Small intestine (tissue), 16 donors: ENCODE data around the gene PARP14. TPM values are rescaled to one million over a fixed set of nuclear protein-coding genes. Genes with fewer than 3 reads are reported as not detected.
A peak's percentile ranks its signal among the peaks of the same experiment; 100 is the strongest.
"Not testable (repeated sequence)": the region's sequence is repeated elsewhere in the genome, so short reads cannot be mapped to it uniquely, and the experiment has no call there.

ENCODE experiments used
- DNase-seq, 2 donors: peaks; one replicate each; pipeline versions ENCODE4 v3.0.0 to v3.0.0-alpha.2; 2013
- FAIRE-seq: peaks from 2 replicates; lab custom pipeline; 2012; peaks lifted over from hg19 to GRCh38; lab: Jason Lieb, UNC
- H3K27ac ChIP-seq, 3 donors: one replicate each; pipeline ENCODE4 v1.5.1; 2013; ENCODE audit warnings: low read length in 2 of 3, mild to moderate bottlenecking in 2 of 3, control low read depth in 1 of 3, inconsistent platforms in 1 of 3, low read depth in 1 of 3, moderate library complexity in 1 of 3
- H3K27me3 ChIP-seq, 3 donors: one replicate each; pipeline ENCODE4 v1.6.1; 2013; ENCODE audit warnings: low read length in 3 of 3, inconsistent platforms in 1 of 3; ENCODE audit not compliant: control insufficient read depth in 3 of 3, insufficient read depth in 3 of 3
- H3K36me3 ChIP-seq, 3 donors: one replicate each; pipeline ENCODE4 v1.6.1; 2013; ENCODE audit warnings: low read length in 3 of 3, inconsistent platforms in 1 of 3, low read depth in 1 of 3, mild to moderate bottlenecking in 1 of 3, moderate library complexity in 1 of 3; ENCODE audit not compliant: control insufficient read depth in 3 of 3, insufficient read depth in 2 of 3
- H3K4me1 ChIP-seq, 3 donors: one replicate each; pipeline ENCODE4 v1.6.1; 2013; ENCODE audit warnings: low read length in 2 of 3, inconsistent platforms in 1 of 3, low read depth in 1 of 3, mild to moderate bottlenecking in 1 of 3, moderate library complexity in 1 of 3; ENCODE audit not compliant: control insufficient read depth in 3 of 3, insufficient read depth in 2 of 3
- H3K4me3 ChIP-seq, 3 donors: one replicate each; pipeline ENCODE4 v1.5.1; 2013; ENCODE audit warnings: low read length in 3 of 3, control low read depth in 1 of 3, inconsistent platforms in 1 of 3, low read depth in 1 of 3, mild to moderate bottlenecking in 1 of 3, moderate library complexity in 1 of 3
- H3K9me3 ChIP-seq, 2 donors: one replicate each; pipeline ENCODE4 v1.6.1; 2013; ENCODE audit warnings: low read depth in 1 of 2, low read length in 1 of 2; ENCODE audit not compliant: control insufficient read depth in 2 of 2, insufficient read depth in 1 of 2
- WGBS, 3 donors: extraction: QIAGEN DNeasy Blood & Tissue Kit; methylation state at CpG; one replicate each; pipeline ENCODE4 v1.1.7; 2013; 5-methylcytosine and 5-hydroxymethylcytosine counted together
- long read RNA-seq, 10 donors: transcript quantifications; one replicate each; lab custom pipeline, GENCODE V29; 2026
- polyA plus RNA-seq, 4 donors: library from polyadenylated mRNA; stranded (reverse) in 3 of 4; unstranded in 1 of 4; fragments of 200-250 nt in 3 of 4; fragments of 120-200 nt in 1 of 4; gene quantifications; one replicate each; pipeline versions ENCODE4 v1.2.1 to v1.2.3, GENCODE V29; 2013
- donor health status: healthy with polysubstance abuse.
- donor health status: control.
- donor health status: control.
- donor health status: Bipolar disorder and iron deficiency.
- donor health status: healthy.

Gene PARP14
- 10 to 100 TPM; 15.9 to 27.3 (median 17.5) TPM for polyA plus RNA-seq
- long read RNA-seq, donor 1 = 0 reads
- long read RNA-seq, donor 2 = 0 reads
- long read RNA-seq, donor 3, full-length matches to known transcripts = 1 of 12 reads
- long read RNA-seq, donor 3, partial matches to known transcripts = 11 of 12 reads
- long read RNA-seq, donor 3, other reads (novel, unspliced or antisense) = 0 of 12 reads
- long read RNA-seq, donor 4 = 0 reads
- long read RNA-seq, donor 5 = 0 reads
- long read RNA-seq, donor 6 = 0 reads
- long read RNA-seq, donor 7 = 0 reads
- long read RNA-seq, donor 8 = 0 reads
- long read RNA-seq, donor 9 = 0 reads
- long read RNA-seq, donor 10 = 0 reads

- Histone ChIP-seq H3K4me3 (peak within 1 kb of the TSS; percentile 67 to 100 (median 98)), H3K27ac (peak within 1 kb of the TSS; percentile 93 to 99 (median 98)), H3K9me3 (no peaks in the 10 kb centered on the region), H3K4me1 (peaks cover 6 to 13% (median 8%) of the 10 kb centered on the region in 3 donors), H3K36me3 (peaks cover 0 to 3% (median 2%) of the 10 kb centered on the region in 3 donors), H3K27me3 (no peaks in the 10 kb centered on the region)
- FAIRE-seq (no peak), DNase-seq (peak; percentile 88 to 94)
- 0 to 1% (median 0%) methylated on average over 51 to 63 of the region's 63 CpGs for WGBS, 3 donors
These were observed at the start of gene PARP14 for GRCh38 chr3:122680475-122681283. Gene PARP14, plus strand, starts transcription at chr3:122680839. Its CDS starts 45 bp downstream, at chr3:122680884.

GRCh38 chr3:122635789-122636188 lies 44.9 kb upstream of the PARP14 start:
- Histone ChIP-seq H3K4me1 (no peaks in the 10 kb centered on the region), H3K9me3 (no peaks in the 10 kb centered on the region), H3K4me3 (no peak overlapping the region), H3K27ac (no peak overlapping the region), H3K36me3 (no peaks in the 10 kb centered on the region), H3K27me3 (no peaks in the 10 kb centered on the region)
- 77 to 85% (median 81%) methylated on average over 5 of the region's 5 CpGs for WGBS, 3 donors
- FAIRE-seq (no peak), DNase-seq (no peak)

GRCh38 chr3:122636697-122637096 lies 43.9 kb upstream of the PARP14 start:
- no peak for DNase-seq
- no peak for FAIRE-seq
- H3K27me3 ChIP-seq = no peaks in the 10 kb centered on the region
- no peak overlapping the region for H3K4me3 ChIP-seq
- H3K27ac ChIP-seq = no peak overlapping the region
- no peaks in the 10 kb centered on the region for H3K36me3 ChIP-seq
- WGBS, 3 donors = 44 to 64% (median 46%) methylated on average over 3 of the region's 3 CpGs
- no peaks in the 10 kb centered on the region for H3K9me3 ChIP-seq
- H3K4me1 ChIP-seq = no peaks in the 10 kb centered on the region

GRCh38 chr3:122640437-122640999 lies 40.1 kb upstream of the PARP14 start:
- FAIRE-seq (no peak), DNase-seq (no peak)
- Histone ChIP-seq H3K36me3 (no peaks in the 10 kb centered on the region), H3K9me3 (no peaks in the 10 kb centered on the region), H3K4me1 (no peaks in the 10 kb centered on the region), H3K27me3 (no peaks in the 10 kb centered on the region), H3K4me3 (no peak overlapping the region), H3K27ac (no peak overlapping the region)

GRCh38 chr3:122642935-122643334 lies 37.7 kb upstream of the PARP14 start:
- Histone ChIP-seq H3K4me3 (no peak overlapping the region), H3K9me3 (no peaks in the 10 kb centered on the region), H3K27me3 (peaks cover 0 to 3% (median 0%) of the 10 kb centered on the region in 3 donors), H3K27ac (no peak overlapping the region), H3K36me3 (no peaks in the 10 kb centered on the region), H3K4me1 (no peaks in the 10 kb centered on the region)
- DNase-seq (no peak), FAIRE-seq (no peak)
- 69 to 89% (median 88%) methylated on average over 2 of the region's 2 CpGs for WGBS, 3 donors

GRCh38 chr3:122646146-122646988 lies 34.3 kb upstream of the PARP14 start:
- Histone ChIP-seq H3K4me1 (no peaks in the 10 kb centered on the region), H3K36me3 (no peaks in the 10 kb centered on the region), H3K9me3 (no peaks in the 10 kb centered on the region), H3K27ac (peak overlapping the region in 1 of 3 donors; percentile 45), H3K27me3 (peaks cover 0 to 3% (median 0%) of the 10 kb centered on the region in 3 donors), H3K4me3 (no peak overlapping the region)
- WGBS, 3 donors = 62 to 74% (median 66%) methylated on average over 5 of the region's 5 CpGs
- FAIRE-seq (no peak), DNase-seq (no peak)

- FAIRE-seq, H3K27ac ChIP-seq, DNase-seq, H3K27me3 ChIP-seq, H3K36me3 ChIP-seq, H3K9me3 ChIP-seq, H3K4me3 ChIP-seq, H3K4me1 ChIP-seq: not testable (repeated sequence)
- WGBS, 3 donors = 67 to 83% (median 69%) methylated on average over 11 of the region's 11 CpGs
These were observed 29.3 kb upstream of the PARP14 start for GRCh38 chr3:122651233-122651907.
